ENCODE results near the gene CAMK2A.

DNA sequence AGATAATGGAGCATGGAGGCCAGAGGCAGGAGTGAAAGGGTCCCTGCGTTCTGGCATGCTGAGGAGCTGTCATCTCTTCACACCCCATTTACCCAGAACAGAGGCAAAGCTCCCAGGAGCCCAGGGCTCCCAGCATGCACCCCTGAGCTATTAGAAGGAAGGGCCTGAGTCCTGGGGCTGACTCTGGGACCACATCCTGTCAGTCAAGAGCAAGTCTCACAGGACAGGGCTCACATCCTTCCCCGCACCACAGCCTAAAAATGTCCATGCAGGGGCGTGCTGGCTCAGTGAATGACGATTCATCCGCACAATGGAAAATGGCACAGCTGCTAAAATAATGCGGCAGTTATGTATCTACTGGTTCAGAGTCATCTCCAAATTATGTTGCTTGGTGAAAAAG, 31.4 kb downstream of the CAMK2A start:
- TF ChIP-seq, protein P1, sequence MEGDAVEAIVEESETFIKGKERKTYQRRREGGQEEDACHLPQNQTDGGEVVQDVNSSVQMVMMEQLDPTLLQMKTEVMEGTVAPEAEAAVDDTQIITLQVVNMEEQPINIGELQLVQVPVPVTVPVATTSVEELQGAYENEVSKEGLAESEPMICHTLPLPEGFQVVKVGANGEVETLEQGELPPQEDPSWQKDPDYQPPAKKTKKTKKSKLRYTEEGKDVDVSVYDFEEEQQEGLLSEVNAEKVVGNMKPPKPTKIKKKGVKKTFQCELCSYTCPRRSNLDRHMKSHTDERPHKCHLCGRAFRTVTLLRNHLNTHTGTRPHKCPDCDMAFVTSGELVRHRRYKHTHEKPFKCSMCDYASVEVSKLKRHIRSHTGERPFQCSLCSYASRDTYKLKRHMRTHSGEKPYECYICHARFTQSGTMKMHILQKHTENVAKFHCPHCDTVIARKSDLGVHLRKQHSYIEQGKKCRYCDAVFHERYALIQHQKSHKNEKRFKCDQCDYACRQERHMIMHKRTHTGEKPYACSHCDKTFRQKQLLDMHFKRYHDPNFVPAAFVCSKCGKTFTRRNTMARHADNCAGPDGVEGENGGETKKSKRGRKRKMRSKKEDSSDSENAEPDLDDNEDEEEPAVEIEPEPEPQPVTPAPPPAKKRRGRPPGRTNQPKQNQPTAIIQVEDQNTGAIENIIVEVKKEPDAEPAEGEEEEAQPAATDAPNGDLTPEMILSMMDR (optimal IDR thresholded peaks at IDR 0.05 in 1 of 3, IDR thresholded peaks at IDR 0.05 in 1 of 3, conservative IDR thresholded peaks at IDR 0.05 in 1 of 3; ENCODE audit: extremely low read depth in 1 of 3, insufficient read depth in 2 of 3, low read length in 3 of 3), result no peak
- TF ChIP-seq EZH2 (IDR thresholded peaks at IDR 0.05; ENCODE audit: low read length), result no peak
